Type B pancreatic cell (in vitro differentiated cells): ENCODE measurements around the gene ACSL4. TPM values are rescaled to one million over a fixed set of nuclear protein-coding genes. Genes with fewer than 3 reads are reported as not detected.

Source experiments
- DNase-seq: peaks from one replicate; pipeline ENCODE4 v3.0.0; 2021; ENCODE audit warnings: mixed read lengths; ENCODE audit not compliant: unreplicated experiment; ENCODE audit errors: extremely low spot score
- H3K27ac Mint-ChIP-seq: 2 replicates; pipeline ENCODE4 v1.8.0; 2021; ENCODE audit warnings: mild to moderate bottlenecking, mixed read lengths
- H3K27me3 Mint-ChIP-seq: 2 replicates; pipeline ENCODE4 v1.8.0; 2021; ENCODE audit warnings: mixed read lengths
- H3K36me3 Mint-ChIP-seq: 2 replicates; pipeline ENCODE4 v1.8.0; 2021; ENCODE audit warnings: mixed read lengths
- H3K4me1 Mint-ChIP-seq: one replicate; pipeline ENCODE4 v1.8.0; 2021; ENCODE audit warnings: mixed read lengths; ENCODE audit not compliant: unreplicated experiment
- H3K4me3 Mint-ChIP-seq: 2 replicates; pipeline ENCODE4 v1.8.0; 2021; ENCODE audit warnings: mild to moderate bottlenecking, mixed read lengths
- H3K9me3 Mint-ChIP-seq: 2 replicates; pipeline ENCODE4 v1.8.0; 2021; ENCODE audit warnings: mixed read lengths
- total RNA-seq: library from RNA; stranded (reverse); gene quantifications from 2 replicates; pipeline ENCODE4 v1.2.1, GENCODE V29; 2021; ENCODE audit warnings: low replicate concordance
- TF ChIP-seq, protein P1 (sequence below): fragments of 200-600 bp; sonication (generic); conservative IDR thresholded peaks from 2 replicates; pipeline ENCODE4 v1.5.0; 2021; ENCODE audit warnings: antibody characterized with exemption, mild to moderate bottlenecking

The ACSL4 gene
- total RNA-seq, 1 donor from 2014 or later, result 42.9 TPM

DNA sequence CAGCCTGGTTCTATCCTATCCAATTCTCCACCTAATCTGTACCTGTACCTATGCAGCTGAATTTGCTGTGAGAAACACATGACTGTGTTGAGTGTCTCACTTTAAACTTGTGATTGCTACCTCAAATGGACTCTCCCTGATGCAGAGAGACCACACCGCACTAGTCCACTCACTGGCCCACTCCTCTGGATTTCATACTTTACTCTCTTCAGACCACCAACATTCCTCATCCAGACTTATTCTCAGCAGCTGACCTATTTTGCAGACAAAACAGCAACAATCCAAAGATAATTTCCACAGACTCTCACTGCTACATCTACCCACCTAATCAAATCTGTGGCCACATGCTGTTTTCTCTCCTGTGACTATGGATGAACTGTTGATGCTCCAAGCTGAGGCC is 45.2 kb downstream of the ACSL4 start:
- Mint-ChIP-seq H3K27ac (no peak overlapping the region), H3K4me3 (no peak overlapping the region), H3K9me3 (no peaks in the 10 kb centered on the region), H3K27me3 (no peaks in the 10 kb centered on the region), H3K36me3 (peaks cover 4% of the 10 kb centered on the region), H3K4me1 (no peaks in the 10 kb centered on the region)
- no peak for DNase-seq
- TF ChIP-seq, protein P1, sequence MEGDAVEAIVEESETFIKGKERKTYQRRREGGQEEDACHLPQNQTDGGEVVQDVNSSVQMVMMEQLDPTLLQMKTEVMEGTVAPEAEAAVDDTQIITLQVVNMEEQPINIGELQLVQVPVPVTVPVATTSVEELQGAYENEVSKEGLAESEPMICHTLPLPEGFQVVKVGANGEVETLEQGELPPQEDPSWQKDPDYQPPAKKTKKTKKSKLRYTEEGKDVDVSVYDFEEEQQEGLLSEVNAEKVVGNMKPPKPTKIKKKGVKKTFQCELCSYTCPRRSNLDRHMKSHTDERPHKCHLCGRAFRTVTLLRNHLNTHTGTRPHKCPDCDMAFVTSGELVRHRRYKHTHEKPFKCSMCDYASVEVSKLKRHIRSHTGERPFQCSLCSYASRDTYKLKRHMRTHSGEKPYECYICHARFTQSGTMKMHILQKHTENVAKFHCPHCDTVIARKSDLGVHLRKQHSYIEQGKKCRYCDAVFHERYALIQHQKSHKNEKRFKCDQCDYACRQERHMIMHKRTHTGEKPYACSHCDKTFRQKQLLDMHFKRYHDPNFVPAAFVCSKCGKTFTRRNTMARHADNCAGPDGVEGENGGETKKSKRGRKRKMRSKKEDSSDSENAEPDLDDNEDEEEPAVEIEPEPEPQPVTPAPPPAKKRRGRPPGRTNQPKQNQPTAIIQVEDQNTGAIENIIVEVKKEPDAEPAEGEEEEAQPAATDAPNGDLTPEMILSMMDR, result no peak

DNA sequence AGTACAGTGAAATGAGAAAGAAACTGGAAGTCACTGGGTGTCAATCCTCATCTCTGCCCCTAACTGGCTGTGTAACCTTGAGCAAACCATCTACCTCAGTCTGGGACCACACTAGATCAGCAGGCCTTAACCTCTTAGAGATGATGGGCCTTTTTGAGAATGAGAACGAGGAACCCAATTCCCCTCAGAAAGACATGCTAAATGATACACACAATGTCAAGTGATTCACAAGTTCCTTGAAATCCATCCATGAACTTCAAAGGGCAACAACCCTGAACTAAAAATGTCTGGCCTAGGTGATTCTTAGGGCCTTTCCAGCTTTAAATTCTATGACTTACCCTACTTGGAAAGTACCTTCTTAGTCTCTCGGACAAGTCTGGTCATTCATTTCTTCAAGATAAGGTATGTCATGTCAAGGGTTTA is 47.4 kb downstream of the ACSL4 start:
- no peak overlapping the region for H3K27ac Mint-ChIP-seq
- H3K4me3 Mint-ChIP-seq, result no peak overlapping the region
- no peaks in the 10 kb centered on the region for H3K27me3 Mint-ChIP-seq

DNA sequence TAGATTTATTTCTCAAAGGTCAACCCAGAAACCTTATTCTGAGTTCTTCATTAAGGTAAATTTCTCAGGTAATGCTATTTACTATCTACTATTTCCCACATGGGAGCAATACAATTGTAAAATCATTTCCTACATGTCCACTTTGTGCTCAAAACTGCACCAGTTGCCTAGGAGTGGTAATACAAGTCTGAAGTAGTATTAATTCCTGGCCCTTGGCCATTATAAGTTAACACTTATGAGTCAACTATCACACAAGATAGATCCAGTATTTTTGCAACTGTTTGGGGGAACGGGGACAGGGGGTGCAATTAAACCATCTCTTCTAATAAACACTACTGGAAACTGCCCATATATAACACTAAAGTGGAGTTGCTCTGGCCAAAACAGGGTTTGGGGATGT is 48.9 kb downstream of the ACSL4 start:
- no peak for DNase-seq
- peaks cover 8% of the 10 kb centered on the region for H3K36me3 Mint-ChIP-seq
- H3K4me1 Mint-ChIP-seq, result no peaks in the 10 kb centered on the region
- no peaks in the 10 kb centered on the region for H3K9me3 Mint-ChIP-seq
- no peaks in the 10 kb centered on the region for H3K27me3 Mint-ChIP-seq
- no peak overlapping the region for H3K4me3 Mint-ChIP-seq
- no peak overlapping the region for H3K27ac Mint-ChIP-seq
- TF ChIP-seq, protein P1, result no peak

More for the DNA sequence above, 47.4 kb downstream of the ACSL4 start:
- H3K9me3 Mint-ChIP-seq, result no peaks in the 10 kb centered on the region
- H3K36me3 Mint-ChIP-seq, result peaks cover 8% of the 10 kb centered on the region
- TF ChIP-seq, protein P1, result no peak
- H3K4me1 Mint-ChIP-seq, result no peaks in the 10 kb centered on the region
- no peak for DNase-seq

DNA sequence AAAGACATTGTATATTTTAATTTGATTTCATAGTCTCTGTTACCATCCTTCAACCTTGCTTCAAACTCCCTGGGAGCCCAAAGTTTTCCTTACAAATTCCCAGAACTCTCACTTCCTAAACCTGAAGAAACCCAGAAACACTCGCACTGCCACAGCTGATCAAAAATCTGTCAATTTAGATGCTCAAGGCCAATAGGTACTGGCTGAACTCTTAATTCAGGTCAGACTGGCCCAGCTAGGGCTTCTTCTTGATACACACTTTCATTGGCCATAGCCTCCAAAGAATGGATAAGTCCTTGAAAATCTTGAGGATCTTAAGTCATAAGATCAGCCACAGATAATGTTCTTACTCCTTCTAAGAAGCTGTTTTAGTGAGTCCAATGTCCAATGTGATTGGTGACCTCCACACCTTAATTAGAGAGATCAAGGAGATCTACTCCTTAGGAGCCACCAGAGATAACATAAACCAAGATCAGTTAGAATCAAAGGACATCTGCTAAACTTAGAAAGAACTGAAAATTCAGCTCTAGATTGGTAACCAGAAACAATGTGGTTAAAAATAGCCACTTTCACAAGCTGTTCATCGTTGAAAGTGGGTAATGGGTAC is 51.5 kb downstream of the ACSL4 start:
- no peaks in the 10 kb centered on the region for H3K4me1 Mint-ChIP-seq
- TF ChIP-seq, protein P1, result no peak
- H3K36me3 Mint-ChIP-seq, result peaks cover 13% of the 10 kb centered on the region
- H3K27ac Mint-ChIP-seq, result no peak overlapping the region
- H3K4me3 Mint-ChIP-seq, result no peak overlapping the region
- no peaks in the 10 kb centered on the region for H3K9me3 Mint-ChIP-seq
- no peaks in the 10 kb centered on the region for H3K27me3 Mint-ChIP-seq
- no peak for DNase-seq

DNA sequence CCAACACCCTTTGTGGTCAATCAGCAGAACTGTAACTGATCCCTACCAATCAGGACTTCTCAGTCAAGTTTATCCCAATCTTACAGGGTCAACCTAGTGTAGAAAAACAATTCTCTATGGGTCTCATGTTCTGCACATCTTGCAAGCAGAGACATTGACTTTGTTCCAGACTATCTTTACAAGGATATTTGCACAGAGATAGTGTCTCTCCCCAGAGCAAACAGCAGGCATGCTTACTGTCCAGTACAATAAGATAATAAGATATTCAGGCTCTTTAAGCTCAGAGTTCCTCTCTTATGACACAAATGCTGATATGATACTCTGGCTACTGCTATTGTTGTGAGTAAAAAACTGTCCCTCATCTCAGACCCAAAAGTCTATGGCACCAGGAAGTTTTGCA is 53.2 kb downstream of the ACSL4 start:
- H3K36me3 Mint-ChIP-seq, result peaks cover 17% of the 10 kb centered on the region
- H3K4me1 Mint-ChIP-seq, result no peaks in the 10 kb centered on the region
- no peak overlapping the region for H3K4me3 Mint-ChIP-seq

More for the DNA sequence above, 53.2 kb downstream of the ACSL4 start:
- TF ChIP-seq, protein P1, result no peak
- DNase-seq, result no peak
- H3K9me3 Mint-ChIP-seq, result no peaks in the 10 kb centered on the region
- H3K27me3 Mint-ChIP-seq, result no peaks in the 10 kb centered on the region
- H3K27ac Mint-ChIP-seq, result no peak overlapping the region
